Neural progenitor cell (in vitro differentiated cells): ENCODE results near the gene ITGAL. TPM values are rescaled to one million over a fixed set of nuclear protein-coding genes. Genes with fewer than 3 reads are reported as not detected.

Experiments used
- DNase-seq: peaks from one replicate; pipeline ENCODE4 v3.0.0-alpha.2; 2016; ENCODE audit warnings: low spot score
- H2AFZ ChIP-seq: fragments of 200-600 bp; sonication (generic); replicated peaks from 2 replicates; pipeline ENCODE4 v1.6.1; 2016; ENCODE audit warnings: antibody characterized with exemption
- H3F3A ChIP-seq: fragments of 200-600 bp; sonication (generic); 2 replicates; pipeline ENCODE4 v1.6.1; 2016; ENCODE audit warnings: antibody characterized with exemption, low read depth
- H3K27ac ChIP-seq: fragments of 200-600 bp; sonication (generic); 2 replicates; pipeline ENCODE4 v1.5.1; 2016; ENCODE audit warnings: mild to moderate bottlenecking
- H3K27me3 ChIP-seq: fragments of 200-600 bp; sonication (generic); 2 replicates; pipeline ENCODE4 v1.6.1; 2016; ENCODE audit warnings: mild to moderate bottlenecking, moderate library complexity
- H3K36me3 ChIP-seq: fragments of 200-600 bp; sonication (generic); 2 replicates; pipeline ENCODE4 v1.5.1; 2016
- H3K4me1 ChIP-seq: fragments of 200-600 bp; sonication (generic); 2 replicates; pipeline ENCODE4 v1.6.1; 2016; ENCODE audit warnings: mixed run types
- H3K4me2 ChIP-seq: fragments of 200-600 bp; sonication (generic); 2 replicates; pipeline ENCODE4 v1.6.1; 2016
- H3K4me3 ChIP-seq: fragments of 200-600 bp; sonication (generic); 2 replicates; pipeline ENCODE4 v1.5.1; 2016
- H3K79me2 ChIP-seq: fragments of 200-600 bp; sonication (generic); 2 replicates; pipeline ENCODE4 v1.6.1; 2016; ENCODE audit warnings: low read depth
- H3K9ac ChIP-seq: fragments of 200-600 bp; sonication (generic); 2 replicates; pipeline ENCODE4 v1.6.1; 2016
- H3K9me3 ChIP-seq: fragments of 200-600 bp; sonication (generic); 2 replicates; pipeline ENCODE4 v1.5.1; 2016; ENCODE audit warnings: low read depth
- H4K20me1 ChIP-seq: fragments of 200-600 bp; sonication (generic); 2 replicates; pipeline ENCODE4 v1.6.1; 2016; ENCODE audit warnings: low read depth
- H3K27ac Mint-ChIP-seq: 3 replicates; pipeline ENCODE4 v1.8.0; 2021; ENCODE audit warnings: mixed read lengths
- H3K27me3 Mint-ChIP-seq: 2 replicates; pipeline ENCODE4 v1.8.0; 2022; ENCODE audit warnings: low read depth, mild to moderate bottlenecking, inconsistent platforms, moderate library complexity, mixed read lengths; ENCODE audit not compliant: insufficient read depth
- H3K36me3 Mint-ChIP-seq: 3 replicates; pipeline ENCODE4 v1.8.0; 2021; ENCODE audit warnings: mixed read lengths
- H3K4me1 Mint-ChIP-seq: 3 replicates; pipeline ENCODE4 v1.8.0; 2021; ENCODE audit warnings: mixed read lengths
- H3K4me3 Mint-ChIP-seq: 3 replicates; pipeline ENCODE4 v1.8.0; 2021; ENCODE audit warnings: mild to moderate bottlenecking, moderate library complexity, mixed read lengths
- H3K9me3 Mint-ChIP-seq: 3 replicates; pipeline ENCODE4 v1.8.0; 2020; ENCODE audit warnings: mixed read lengths
- EZH2 ChIP-seq: fragments of 200-600 bp; sonication (generic); IDR thresholded peaks from 2 replicates; pipeline ENCODE4 v1.6.1; 2017; ENCODE audit warnings: antibody characterized with exemption, mild to moderate bottlenecking, moderate library complexity
- EZH2phosphoT487 ChIP-seq: fragments of 200-600 bp; sonication (generic); IDR thresholded peaks from 2 replicates; pipeline ENCODE4 v1.6.1; 2017; ENCODE audit warnings: antibody characterized with exemption
- total RNA-seq: library from RNA; depleted of rRNA; stranded (reverse); fragments of >200 nt; gene quantifications from 2 replicates; pipeline ENCODE4 v1.2.3, GENCODE V29; 2015; ENCODE audit warnings: low replicate concordance
- TF ChIP-seq, protein P1 (sequence below): fragments of 200-600 bp; sonication (generic); IDR thresholded peaks from 2 replicates; pipeline ENCODE4 v1.5.1; 2017; ENCODE audit warnings: antibody characterized with exemption, mild to moderate bottlenecking

The ITGAL gene
- total RNA-seq, 1 donor from 2014 or later, result not detected

- H3K36me3 Mint-ChIP-seq, result no peaks in the 10 kb centered on the region
- H3K4me3 ChIP-seq, result no peak overlapping the region
- H3K4me2 ChIP-seq, result no peak overlapping the region
- H3K27ac Mint-ChIP-seq, result no peak overlapping the region
- peaks cover 7% of the 10 kb centered on the region for H3K27me3 ChIP-seq
- H3K9me3 Mint-ChIP-seq, result no peaks in the 10 kb centered on the region
- no peaks in the 10 kb centered on the region for H3F3A ChIP-seq
- no peaks in the 10 kb centered on the region for H3K4me1 Mint-ChIP-seq
- no peaks in the 10 kb centered on the region for H3K9me3 ChIP-seq
- no peak overlapping the region for H3K9ac ChIP-seq
- no peak overlapping the region for H3K27ac ChIP-seq
- H3K36me3 ChIP-seq, result no peaks in the 10 kb centered on the region
- no peaks in the 10 kb centered on the region for H4K20me1 ChIP-seq
- DNase-seq, result no peak
- peaks cover 8% of the 10 kb centered on the region for H3K27me3 Mint-ChIP-seq
- TF ChIP-seq, protein P1, sequence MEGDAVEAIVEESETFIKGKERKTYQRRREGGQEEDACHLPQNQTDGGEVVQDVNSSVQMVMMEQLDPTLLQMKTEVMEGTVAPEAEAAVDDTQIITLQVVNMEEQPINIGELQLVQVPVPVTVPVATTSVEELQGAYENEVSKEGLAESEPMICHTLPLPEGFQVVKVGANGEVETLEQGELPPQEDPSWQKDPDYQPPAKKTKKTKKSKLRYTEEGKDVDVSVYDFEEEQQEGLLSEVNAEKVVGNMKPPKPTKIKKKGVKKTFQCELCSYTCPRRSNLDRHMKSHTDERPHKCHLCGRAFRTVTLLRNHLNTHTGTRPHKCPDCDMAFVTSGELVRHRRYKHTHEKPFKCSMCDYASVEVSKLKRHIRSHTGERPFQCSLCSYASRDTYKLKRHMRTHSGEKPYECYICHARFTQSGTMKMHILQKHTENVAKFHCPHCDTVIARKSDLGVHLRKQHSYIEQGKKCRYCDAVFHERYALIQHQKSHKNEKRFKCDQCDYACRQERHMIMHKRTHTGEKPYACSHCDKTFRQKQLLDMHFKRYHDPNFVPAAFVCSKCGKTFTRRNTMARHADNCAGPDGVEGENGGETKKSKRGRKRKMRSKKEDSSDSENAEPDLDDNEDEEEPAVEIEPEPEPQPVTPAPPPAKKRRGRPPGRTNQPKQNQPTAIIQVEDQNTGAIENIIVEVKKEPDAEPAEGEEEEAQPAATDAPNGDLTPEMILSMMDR, result no peak
- TF ChIP-seq EZH2, result no peak
- no peak for TF ChIP-seq EZH2phosphoT487
- no peak overlapping the region for H3K4me3 Mint-ChIP-seq
- H3K79me2 ChIP-seq, result no peaks in the 10 kb centered on the region
- H2AFZ ChIP-seq, result no peak overlapping the region
- no peaks in the 10 kb centered on the region for H3K4me1 ChIP-seq
These were observed 35.0 kb upstream of the ITGAL start for GRCh38 chr16:30437511-30438046.

DNA sequence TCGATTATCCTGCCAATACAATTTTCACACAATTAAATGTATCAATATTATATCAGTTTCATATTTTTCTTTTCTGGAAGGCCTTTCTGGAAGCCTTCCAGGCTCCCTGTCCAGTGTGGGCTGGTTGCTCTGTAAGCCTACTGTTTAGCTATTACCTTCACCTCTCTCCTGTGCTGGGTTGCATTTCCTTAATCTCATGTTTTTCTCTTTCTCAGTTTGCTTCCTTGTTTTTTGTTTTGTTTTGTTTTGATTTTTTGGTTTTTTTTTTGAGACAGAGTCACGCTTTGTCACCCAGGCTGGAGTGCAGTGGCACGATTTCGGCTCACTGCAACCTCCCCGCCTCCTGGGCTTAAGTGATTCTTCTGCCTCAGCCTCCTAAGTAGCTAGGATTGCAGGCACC is 33.7 kb upstream of the ITGAL start:
- TF ChIP-seq EZH2phosphoT487 (no peak), EZH2 (no peak)
- TF ChIP-seq, protein P1, result no peak
- Histone ChIP-seq H3K79me2 (no peaks in the 10 kb centered on the region), H3K4me3 (no peak overlapping the region), H3K4me2 (no peak overlapping the region), H4K20me1 (no peaks in the 10 kb centered on the region), H3K9me3 (no peaks in the 10 kb centered on the region), H2AFZ (no peak overlapping the region), H3K27ac (no peak overlapping the region), H3K9ac (no peak overlapping the region), H3K4me1 (no peaks in the 10 kb centered on the region), H3F3A (peaks cover 2% of the 10 kb centered on the region), H3K36me3 (no peaks in the 10 kb centered on the region), H3K27me3 (no peaks in the 10 kb centered on the region)
- peaks cover 8% of the 10 kb centered on the region for H3K27me3 Mint-ChIP-seq
- H3K4me3 Mint-ChIP-seq, result no peak overlapping the region
- no peak overlapping the region for H3K27ac Mint-ChIP-seq
- peaks cover 9% of the 10 kb centered on the region for H3K36me3 Mint-ChIP-seq
- no peak for DNase-seq
- H3K4me1 Mint-ChIP-seq, result peaks cover 6% of the 10 kb centered on the region
- H3K9me3 Mint-ChIP-seq, result no peaks in the 10 kb centered on the region

GRCh38 chr16:30439720-30440348 is 32.7 kb upstream of the ITGAL start:
- no peak overlapping the region for H3K27ac ChIP-seq
- no peak for DNase-seq
- H3K9ac ChIP-seq, result no peak overlapping the region
- H3K27ac Mint-ChIP-seq, result no peak overlapping the region
- H3K27me3 Mint-ChIP-seq, result peaks cover 5% of the 10 kb centered on the region
- H3K4me1 ChIP-seq, result peaks cover 3% of the 10 kb centered on the region
- no peaks in the 10 kb centered on the region for H3K27me3 ChIP-seq
- H3K36me3 ChIP-seq, result no peaks in the 10 kb centered on the region
- H2AFZ ChIP-seq, result no peak overlapping the region
- H3K79me2 ChIP-seq, result peaks cover 8% of the 10 kb centered on the region
- peaks cover 12% of the 10 kb centered on the region for H3K4me1 Mint-ChIP-seq
- H3K4me2 ChIP-seq, result no peak overlapping the region
- H3K4me3 Mint-ChIP-seq, result no peak overlapping the region
- no peaks in the 10 kb centered on the region for H4K20me1 ChIP-seq
- H3F3A ChIP-seq, result peaks cover 6% of the 10 kb centered on the region
- no peak for TF ChIP-seq EZH2
- no peak for TF ChIP-seq EZH2phosphoT487
- TF ChIP-seq, protein P1, result no peak
- H3K9me3 ChIP-seq, result no peaks in the 10 kb centered on the region
- H3K36me3 Mint-ChIP-seq, result peaks cover 14% of the 10 kb centered on the region
- no peaks in the 10 kb centered on the region for H3K9me3 Mint-ChIP-seq
- no peak overlapping the region for H3K4me3 ChIP-seq
